Keratinocyte (primary cell): ENCODE data around the gene WNK4.

ENCODE experiments used
- CTCF ChIP-seq, 3 experiments: IDR thresholded peaks in 1 of 3; conservative IDR thresholded peaks in 1 of 3; optimal IDR thresholded peaks in 1 of 3; 2 replicates in 2 of 3; 3 replicates in 1 of 3; pipeline versions ENCODE3 to v1.5.1; 2011; ENCODE audit warnings: low read length in 3 of 3, mild to moderate bottlenecking in 3 of 3, moderate library complexity in 2 of 3, control low read depth in 1 of 3, inconsistent platforms in 1 of 3; ENCODE audit not compliant: insufficient read depth in 2 of 3; ENCODE audit errors: extremely low read depth in 1 of 3
- EZH2 ChIP-seq: IDR thresholded peaks from one replicate; pipeline ENCODE4 v1.6.1; 2012; ENCODE audit warnings: inconsistent platforms, mild to moderate bottlenecking, low read length, moderate library complexity

GRCh38 chr17:42845918-42846593 lies 65.6 kb downstream of the WNK4 start:
- TF ChIP-seq CTCF (optimal IDR thresholded peaks at IDR 0.05 in 1 of 3, IDR thresholded peaks at IDR 0.05 in 1 of 3, conservative IDR thresholded peaks at IDR 0.05 in 1 of 3; ENCODE audit: extremely low read depth in 1 of 3, insufficient read depth in 2 of 3, low read length in 3 of 3) (no peak), EZH2 (no peak)
